A549 (cell line): ENCODE measurements around the gene CLK2. TPM values are rescaled to one million over a fixed set of nuclear protein-coding genes. Genes with fewer than 3 reads are reported as not detected.
A peak's percentile ranks its signal among the peaks of the same experiment; 100 is the strongest.
"Not testable (repeated sequence)": the region's sequence is repeated elsewhere in the genome, so short reads cannot be mapped to it uniquely, and the experiment has no call there.

Experiments
- ATAC-seq, 2 experiments: fragments of 200-7000 bp in 1 of 2; fragments of >200 bp in 1 of 2; cut with Nextera tagmentation in 1 of 2; cut with Tn5 transposase in 1 of 2; 3 replicates each; pipeline versions ENCODE4 v1.8.0 to v1.9.1; 2018 to 2020; ENCODE audit warnings: mild to moderate bottlenecking in 1 of 2, moderate library complexity in 1 of 2
- CTCF ChIA-PET: fragments of 300-600 bp; sonication (Branson Sonifier 250); formaldehyde crosslinking; extraction: SDS; loops from one replicate; lab custom pipeline; 2021; ENCODE audit warnings: antibody characterized with exemption, inconsistent platforms; lab: Yijun Ruan, JAX
- POLR2A ChIA-PET: fragments of 350-600 bp; formaldehyde crosslinking; extraction: SDS; loops from one replicate; lab custom pipeline; 2021; ENCODE audit warnings: antibody characterized with exemption, inconsistent platforms; lab: Yijun Ruan, JAX
- DNase-seq, 2 experiments: peaks; one replicate each; pipeline versions ENCODE4 v3.0.0 to v3.0.0-alpha.2; 2011 to 2016; ENCODE audit warnings: low read depth in 1 of 2, low spot score in 1 of 2
- FAIRE-seq: peaks from 2 replicates; lab custom pipeline; 2011; peaks lifted over from hg19 to GRCh38; lab: Jason Lieb, UNC
- H3K27ac ChIP-seq, 2 experiments: fragments of >200 bp; sonication (Bioruptor Twin); formaldehyde crosslinking; 3 replicates each; pipeline ENCODE4 v1.5.1; 2016 to 2017
- H3K4me1 ChIP-seq: fragments of >200 bp; sonication (Bioruptor Twin); formaldehyde crosslinking; 3 replicates; pipeline ENCODE4 v1.6.1; 2016
- H3K4me2 ChIP-seq: fragments of >200 bp; sonication (Bioruptor Twin); formaldehyde crosslinking; 3 replicates; pipeline ENCODE4 v1.6.1; 2016
- H3K4me3 ChIP-seq: fragments of >200 bp; sonication (Bioruptor Twin); formaldehyde crosslinking; 3 replicates; pipeline ENCODE4 v1.5.1; 2016
- H3K9me3 ChIP-seq: fragments of >200 bp; sonication (Bioruptor Twin); formaldehyde crosslinking; 3 replicates; pipeline ENCODE4 v1.6.1; 2016
- CBX2 ChIP-seq: fragments of 200-600 bp; sonication (generic); IDR thresholded peaks from 2 replicates; pipeline ENCODE4 v1.6.1; 2016; ENCODE audit warnings: low read depth, mild to moderate bottlenecking, borderline replicate concordance
- ESRRA ChIP-seq: fragments of 150-350 bp; IDR thresholded peaks from 2 replicates; pipeline ENCODE4 v1.6.1; 2014; ENCODE audit warnings: mild to moderate bottlenecking, low read length, borderline replicate concordance
- FOSB ChIP-seq: fragments of 250-450 bp; sonication (Bioruptor Pico); IDR thresholded peaks from 2 replicates; pipeline ENCODE4 v1.5.0; 2020; ENCODE audit warnings: mild to moderate bottlenecking, moderate library complexity
- FOXS1 ChIP-seq: fragments of 250-450 bp; sonication (Bioruptor Pico); IDR thresholded peaks from 2 replicates; pipeline ENCODE4 v1.5.0; 2020; ENCODE audit warnings: mild to moderate bottlenecking, moderate library complexity
- HDAC2 ChIP-seq: fragments of 200-600 bp; sonication (generic); IDR thresholded peaks from 2 replicates; pipeline ENCODE4 v1.6.1; 2016
- HEYL ChIP-seq: fragments of 250-450 bp; sonication (Bioruptor Pico); IDR thresholded peaks from 2 replicates; pipeline ENCODE4 v1.8.0; 2021; ENCODE audit warnings: mild to moderate bottlenecking, moderate library complexity
- HOXB5 ChIP-seq: fragments of 250-450 bp; sonication (Bioruptor Pico); IDR thresholded peaks from 2 replicates; pipeline ENCODE4 v1.5.0; 2020; ENCODE audit warnings: mild to moderate bottlenecking, moderate library complexity
- JUNB ChIP-seq: fragments of >200 bp; sonication (Bioruptor Twin); formaldehyde crosslinking; IDR thresholded peaks from 2 replicates; pipeline ENCODE4 v1.6.1; 2016
- KDM5A ChIP-seq: fragments of 200-600 bp; sonication (generic); IDR thresholded peaks from 2 replicates; pipeline ENCODE4 v1.6.1; 2016; ENCODE audit warnings: antibody characterized with exemption, mild to moderate bottlenecking
- MAFK ChIP-seq: fragments of 450-650 bp; IDR thresholded peaks from 2 replicates; pipeline ENCODE4 v1.6.1; 2014; ENCODE audit not compliant: partially characterized antibody
- PHF8 ChIP-seq: fragments of 200-600 bp; sonication (generic); IDR thresholded peaks from 2 replicates; pipeline ENCODE4 v1.6.1; 2016; ENCODE audit warnings: low read depth, mild to moderate bottlenecking, antibody characterized with exemption, moderate library complexity, borderline replicate concordance
- RAD21 ChIP-seq, 2 experiments: fragments of >200 bp in 1 of 2; sonication (Bioruptor Twin) in 1 of 2; formaldehyde crosslinking in 1 of 2; IDR thresholded peaks in 1 of 2; conservative IDR thresholded peaks in 1 of 2; 2 replicates in 1 of 2; 3 replicates in 1 of 2; pipeline ENCODE4 v1.6.1; 2012 to 2018; ENCODE audit warnings: inconsistent platforms in 1 of 2
- RARB ChIP-seq: fragments of 250-450 bp; sonication (Bioruptor Pico); IDR thresholded peaks from 2 replicates; pipeline ENCODE4 v1.8.0; 2021; ENCODE audit warnings: mild to moderate bottlenecking, moderate library complexity
- RNF2 ChIP-seq: fragments of 200-600 bp; sonication (generic); IDR thresholded peaks from 2 replicates; pipeline ENCODE4 v1.6.1; 2016; ENCODE audit warnings: low read depth, mild to moderate bottlenecking, antibody characterized with exemption, moderate library complexity, borderline replicate concordance
- SMC3 ChIP-seq: fragments of >200 bp; sonication (Bioruptor Twin); formaldehyde crosslinking; IDR thresholded peaks from 3 replicates; pipeline ENCODE4 v1.6.1; 2018; ENCODE audit warnings: inconsistent platforms
- TFCP2L1 ChIP-seq: fragments of 250-450 bp; sonication (Bioruptor Pico); IDR thresholded peaks from 2 replicates; pipeline ENCODE4 v1.5.0; 2021; ENCODE audit warnings: mild to moderate bottlenecking
- TP53 ChIP-seq: fragments of 250-450 bp; sonication (Bioruptor Pico); IDR thresholded peaks from 2 replicates; pipeline ENCODE4 v1.5.0; 2021; ENCODE audit warnings: mild to moderate bottlenecking, moderate library complexity
- ZFP36 ChIP-seq: fragments of 450-650 bp; IDR thresholded peaks from 2 replicates; pipeline ENCODE4 v1.6.1; 2014; ENCODE audit warnings: borderline replicate concordance; ENCODE audit not compliant: partially characterized antibody
- WGBS: methylation state at CpG from one replicate; pipeline ENCODE4 v1.1.6; 2017; ENCODE audit errors: missing lambda C conversion rate; 5-methylcytosine and 5-hydroxymethylcytosine counted together
- polyA plus RNA-seq, 4 experiments: library from polyadenylated mRNA; depleted of rRNA in 3 of 4; stranded (reverse); fragments of >200 nt; fragmentation: RNase III in 1 of 4; extraction: RNeasy Plus Mini Kit Qiagen cat#74134 plus additional on column Dnase treatment in 1 of 4; gene quantifications; 2 replicates in 3 of 4; 3 replicates in 1 of 4; pipeline ENCODE4 v1.2.3, GENCODE V29; 2011 to 2017
- TF ChIP-seq, protein P1 (sequence below): fragments of >200 bp; sonication (Bioruptor Twin); formaldehyde crosslinking; IDR thresholded peaks from 3 replicates; pipeline ENCODE4 v1.5.1; 2016
- TF ChIP-seq, protein P2 (sequence below): fragments of 150-350 bp; IDR thresholded peaks from 2 replicates; pipeline ENCODE4 v1.6.1; 2014; ENCODE audit warnings: low read depth, mild to moderate bottlenecking, low read length
- TF ChIP-seq, protein P3 (sequence below): fragments of 250-450 bp; sonication (Bioruptor Pico); IDR thresholded peaks from 2 replicates; pipeline ENCODE4 v1.5.0; 2020; ENCODE audit warnings: low read depth, mild to moderate bottlenecking, moderate library complexity
- TF ChIP-seq, protein P4 (sequence below): fragments of 200-600 bp; sonication (generic); IDR thresholded peaks from 2 replicates; pipeline ENCODE4 v1.6.1; 2016; ENCODE audit warnings: antibody characterized with exemption, mild to moderate bottlenecking, moderate library complexity
- TF ChIP-seq, protein P5 (sequence below): IDR thresholded peaks from 2 replicates; pipeline ENCODE4 v1.6.1; 2012; ENCODE audit warnings: low read depth, borderline replicate concordance

CLK2 gene
- polyA plus RNA-seq, 2 of the 4 experiments (the other 2 are of a cell fraction), result 37.9 to 45.7 TPM

DNA sequence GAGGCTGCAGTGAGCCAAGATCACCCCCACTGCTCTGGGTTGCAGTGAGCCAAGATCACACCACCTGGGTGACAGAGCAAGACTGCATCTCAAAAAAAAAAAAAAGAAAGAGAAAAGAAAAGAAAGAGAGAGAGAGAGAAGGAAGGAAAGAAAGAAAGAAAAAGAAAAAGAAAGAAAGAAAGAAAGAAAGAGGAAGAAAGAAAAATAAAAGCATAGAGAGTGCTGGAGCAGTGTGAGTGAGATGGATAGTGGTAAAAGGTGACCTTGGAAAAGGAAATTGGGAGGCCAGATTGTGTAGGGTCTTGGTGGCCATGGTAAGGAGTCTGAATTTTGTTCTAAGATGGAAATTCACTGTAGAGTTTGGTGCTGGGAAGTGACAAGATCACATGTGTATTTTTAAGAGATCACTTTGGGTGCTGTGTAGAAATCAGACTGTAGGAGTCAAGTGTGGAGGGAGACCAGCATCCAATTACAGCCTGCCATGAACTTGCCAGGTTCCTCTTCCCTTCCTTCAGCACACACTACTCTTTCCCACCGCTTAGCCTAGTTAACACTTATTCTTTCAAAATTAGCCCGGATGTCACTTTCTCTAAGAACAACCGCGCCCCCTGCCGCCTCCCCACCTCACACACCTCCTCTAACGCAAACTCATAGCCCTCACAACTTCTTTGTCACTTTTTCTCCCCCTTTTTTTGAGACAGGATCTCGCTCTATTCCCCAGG lies 47.0 kb downstream of the CLK2 start:
- peak; percentile 70 to 77 for DNase-seq
- peak; percentile 54 to 60 for ATAC-seq
- CTCF ChIA-PET, result interaction anchor here (0.6 to 6.6 kb wide), 16 partner anchors 10 to 482 kb away, joined by 3 to 96 read pairs (median 6); partner anchors contain the start of genes KRTCAP2, MTX1, THBS3 and TRIM46
- Histone ChIP-seq H3K9me3 (no peaks in the 10 kb centered on the region), H3K4me3 (peak overlapping the region; percentile 57)
- TF ChIP-seq RAD21 (conservative IDR thresholded peaks at IDR 0.05 in 1 of 2, IDR thresholded peaks at IDR 0.05 in 1 of 2) (peak; percentile 63 to 65; a peak in 4 of 5 replicates), HOXB5 (CRISPR knock-in tag) (0 out of 2 replicates have a peak, but pooled peaks have one; percentile 16), ESRRA (no peak), SMC3 (peak; percentile 41; the same call in 2 of the 3 replicates), ZFP36 (no peak), TFCP2L1 (CRISPR knock-in tag) (0 out of 2 replicates have a peak, but pooled peaks have one; percentile 19)
- TF ChIP-seq, protein P1, sequence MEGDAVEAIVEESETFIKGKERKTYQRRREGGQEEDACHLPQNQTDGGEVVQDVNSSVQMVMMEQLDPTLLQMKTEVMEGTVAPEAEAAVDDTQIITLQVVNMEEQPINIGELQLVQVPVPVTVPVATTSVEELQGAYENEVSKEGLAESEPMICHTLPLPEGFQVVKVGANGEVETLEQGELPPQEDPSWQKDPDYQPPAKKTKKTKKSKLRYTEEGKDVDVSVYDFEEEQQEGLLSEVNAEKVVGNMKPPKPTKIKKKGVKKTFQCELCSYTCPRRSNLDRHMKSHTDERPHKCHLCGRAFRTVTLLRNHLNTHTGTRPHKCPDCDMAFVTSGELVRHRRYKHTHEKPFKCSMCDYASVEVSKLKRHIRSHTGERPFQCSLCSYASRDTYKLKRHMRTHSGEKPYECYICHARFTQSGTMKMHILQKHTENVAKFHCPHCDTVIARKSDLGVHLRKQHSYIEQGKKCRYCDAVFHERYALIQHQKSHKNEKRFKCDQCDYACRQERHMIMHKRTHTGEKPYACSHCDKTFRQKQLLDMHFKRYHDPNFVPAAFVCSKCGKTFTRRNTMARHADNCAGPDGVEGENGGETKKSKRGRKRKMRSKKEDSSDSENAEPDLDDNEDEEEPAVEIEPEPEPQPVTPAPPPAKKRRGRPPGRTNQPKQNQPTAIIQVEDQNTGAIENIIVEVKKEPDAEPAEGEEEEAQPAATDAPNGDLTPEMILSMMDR, result peak; percentile 71
- TF ChIP-seq, all 56 proteins: peak for 5
- FAIRE-seq, result no peak
- Histone ChIP-seq H3K4me2 (peak overlapping the region; percentile 84), H3K27ac (peak overlapping the region; percentile 88 to 90), H3K4me1 (peaks cover 43% of the 10 kb centered on the region)
- POLR2A ChIA-PET, result interaction anchor here (0.7 to 1.8 kb wide), 3 partner anchors 17 to 53 kb away, joined by 3 to 12 read pairs (median 4); partner anchors contain the start of gene KRTCAP2
- 3% methylated on average over 7 of the region's 7 CpGs for WGBS

DNA sequence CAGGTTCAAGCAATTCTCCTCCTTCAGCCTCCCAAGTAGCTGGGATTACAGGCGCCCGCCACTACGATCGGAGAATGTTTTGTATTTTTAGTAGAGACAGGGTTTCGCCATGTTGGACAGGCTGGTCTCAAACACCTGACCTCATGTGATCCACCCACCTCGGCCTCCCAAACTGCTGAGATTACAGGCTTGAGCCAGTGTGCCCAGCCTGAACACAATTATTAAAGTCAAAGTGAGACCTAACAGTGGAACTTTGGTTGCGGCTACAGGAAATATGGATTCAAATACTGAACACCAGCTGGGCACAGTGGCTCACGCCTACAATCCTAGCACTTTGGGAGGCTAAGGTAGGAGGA lies 47.9 kb downstream of the CLK2 start:
- ChIA-PET CTCF (interaction anchor here (1.0 to 6.6 kb wide), 8 partner anchors 16 to 504 kb away, joined by 3 to 96 read pairs (median 12); partner anchors contain the start of genes KRTCAP2, MTX1, THBS3 and TRIM46), POLR2A (interaction anchor here (1.3 kb wide), 2 partner anchors 16 to 31 kb away, joined by 10 to 17 read pairs; partner anchors contain the start of gene MTX1)
- not testable (repeated sequence) for H3K9me3 ChIP-seq, ATAC-seq, FAIRE-seq, H3K4me3 ChIP-seq, DNase-seq
- Histone ChIP-seq H3K4me2 (peak overlapping the region; percentile 84), H3K4me1 (peaks cover 43% of the 10 kb centered on the region), H3K27ac (peak overlapping the region; percentile 88 to 90)
- 95% methylated on average over 8 of the region's 8 CpGs for WGBS

DNA sequence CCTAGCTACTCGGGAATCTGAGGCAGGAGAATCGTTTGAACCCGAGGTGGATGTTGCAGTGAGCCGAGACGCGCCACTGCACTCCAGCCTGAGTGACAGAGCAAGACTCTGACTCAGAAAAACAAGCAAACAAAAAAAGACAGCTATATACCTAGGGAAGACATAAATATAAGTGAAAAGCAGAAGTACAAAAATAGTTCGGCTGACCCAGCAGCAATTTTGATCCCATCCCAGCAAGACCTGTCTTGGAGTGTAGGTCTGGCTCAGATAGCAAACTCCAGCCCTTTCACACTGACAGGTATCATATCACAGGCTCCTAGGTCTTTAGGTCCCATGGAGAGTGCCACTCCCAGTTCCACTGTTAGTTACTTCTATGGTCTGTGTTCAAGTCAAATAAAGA lies 50.3 kb downstream of the CLK2 start:
- 64% methylated on average over 7 of the region's 7 CpGs for WGBS
- FAIRE-seq (no peak), ATAC-seq (no peak), DNase-seq (no peak)
- peaks cover 44% of the 10 kb centered on the region for H3K4me1 ChIP-seq
- H3K9me3 ChIP-seq, result no peaks in the 10 kb centered on the region
- H3K4me3 ChIP-seq, result no peak overlapping the region
- CTCF ChIA-PET, result interaction anchor here (0.7 to 6.6 kb wide), 4 partner anchors 16 to 426 kb away, joined by 3 to 96 read pairs (median 15); partner anchors contain the start of genes MTX1 and THBS3
- POLR2A ChIA-PET, result no interaction called here
- H3K4me2 ChIP-seq, result peak overlapping the region; percentile 10; the same call in 1 of the 3 replicates
- H3K27ac ChIP-seq, result peak overlapping the region in 1 of 2 experiments; percentile 43; a peak in 1 of 6 replicates
- TF ChIP-seq PHF8 (no peak), MAFK (no peak), JUNB (no peak), CBX2 (no peak), RARB (CRISPR knock-in tag) (no peak), RNF2 (no peak), KDM5A (no peak), TP53 (CRISPR knock-in tag) (no peak), FOXS1 (CRISPR knock-in tag) (no peak), HDAC2 (no peak), FOSB (CRISPR knock-in tag) (no peak), HEYL (no peak)
- TF ChIP-seq, protein P2, sequence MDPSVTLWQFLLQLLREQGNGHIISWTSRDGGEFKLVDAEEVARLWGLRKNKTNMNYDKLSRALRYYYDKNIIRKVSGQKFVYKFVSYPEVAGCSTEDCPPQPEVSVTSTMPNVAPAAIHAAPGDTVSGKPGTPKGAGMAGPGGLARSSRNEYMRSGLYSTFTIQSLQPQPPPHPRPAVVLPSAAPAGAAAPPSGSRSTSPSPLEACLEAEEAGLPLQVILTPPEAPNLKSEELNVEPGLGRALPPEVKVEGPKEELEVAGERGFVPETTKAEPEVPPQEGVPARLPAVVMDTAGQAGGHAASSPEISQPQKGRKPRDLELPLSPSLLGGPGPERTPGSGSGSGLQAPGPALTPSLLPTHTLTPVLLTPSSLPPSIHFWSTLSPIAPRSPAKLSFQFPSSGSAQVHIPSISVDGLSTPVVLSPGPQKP, result no peak
- TF ChIP-seq, protein P3, sequence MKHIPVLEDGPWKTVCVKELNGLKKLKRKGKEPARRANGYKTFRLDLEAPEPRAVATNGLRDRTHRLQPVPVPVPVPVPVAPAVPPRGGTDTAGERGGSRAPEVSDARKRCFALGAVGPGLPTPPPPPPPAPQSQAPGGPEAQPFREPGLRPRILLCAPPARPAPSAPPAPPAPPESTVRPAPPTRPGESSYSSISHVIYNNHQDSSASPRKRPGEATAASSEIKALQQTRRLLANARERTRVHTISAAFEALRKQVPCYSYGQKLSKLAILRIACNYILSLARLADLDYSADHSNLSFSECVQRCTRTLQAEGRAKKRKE, result no peak
- TF ChIP-seq, protein P4, sequence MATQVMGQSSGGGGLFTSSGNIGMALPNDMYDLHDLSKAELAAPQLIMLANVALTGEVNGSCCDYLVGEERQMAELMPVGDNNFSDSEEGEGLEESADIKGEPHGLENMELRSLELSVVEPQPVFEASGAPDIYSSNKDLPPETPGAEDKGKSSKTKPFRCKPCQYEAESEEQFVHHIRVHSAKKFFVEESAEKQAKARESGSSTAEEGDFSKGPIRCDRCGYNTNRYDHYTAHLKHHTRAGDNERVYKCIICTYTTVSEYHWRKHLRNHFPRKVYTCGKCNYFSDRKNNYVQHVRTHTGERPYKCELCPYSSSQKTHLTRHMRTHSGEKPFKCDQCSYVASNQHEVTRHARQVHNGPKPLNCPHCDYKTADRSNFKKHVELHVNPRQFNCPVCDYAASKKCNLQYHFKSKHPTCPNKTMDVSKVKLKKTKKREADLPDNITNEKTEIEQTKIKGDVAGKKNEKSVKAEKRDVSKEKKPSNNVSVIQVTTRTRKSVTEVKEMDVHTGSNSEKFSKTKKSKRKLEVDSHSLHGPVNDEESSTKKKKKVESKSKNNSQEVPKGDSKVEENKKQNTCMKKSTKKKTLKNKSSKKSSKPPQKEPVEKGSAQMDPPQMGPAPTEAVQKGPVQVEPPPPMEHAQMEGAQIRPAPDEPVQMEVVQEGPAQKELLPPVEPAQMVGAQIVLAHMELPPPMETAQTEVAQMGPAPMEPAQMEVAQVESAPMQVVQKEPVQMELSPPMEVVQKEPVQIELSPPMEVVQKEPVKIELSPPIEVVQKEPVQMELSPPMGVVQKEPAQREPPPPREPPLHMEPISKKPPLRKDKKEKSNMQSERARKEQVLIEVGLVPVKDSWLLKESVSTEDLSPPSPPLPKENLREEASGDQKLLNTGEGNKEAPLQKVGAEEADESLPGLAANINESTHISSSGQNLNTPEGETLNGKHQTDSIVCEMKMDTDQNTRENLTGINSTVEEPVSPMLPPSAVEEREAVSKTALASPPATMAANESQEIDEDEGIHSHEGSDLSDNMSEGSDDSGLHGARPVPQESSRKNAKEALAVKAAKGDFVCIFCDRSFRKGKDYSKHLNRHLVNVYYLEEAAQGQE, result no peak
- TF ChIP-seq, protein P5, sequence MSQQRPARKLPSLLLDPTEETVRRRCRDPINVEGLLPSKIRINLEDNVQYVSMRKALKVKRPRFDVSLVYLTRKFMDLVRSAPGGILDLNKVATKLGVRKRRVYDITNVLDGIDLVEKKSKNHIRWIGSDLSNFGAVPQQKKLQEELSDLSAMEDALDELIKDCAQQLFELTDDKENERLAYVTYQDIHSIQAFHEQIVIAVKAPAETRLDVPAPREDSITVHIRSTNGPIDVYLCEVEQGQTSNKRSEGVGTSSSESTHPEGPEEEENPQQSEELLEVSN, result no peak
